ENCODE measurements around the gene DLEC1.

DLEC1 gene

DNA sequence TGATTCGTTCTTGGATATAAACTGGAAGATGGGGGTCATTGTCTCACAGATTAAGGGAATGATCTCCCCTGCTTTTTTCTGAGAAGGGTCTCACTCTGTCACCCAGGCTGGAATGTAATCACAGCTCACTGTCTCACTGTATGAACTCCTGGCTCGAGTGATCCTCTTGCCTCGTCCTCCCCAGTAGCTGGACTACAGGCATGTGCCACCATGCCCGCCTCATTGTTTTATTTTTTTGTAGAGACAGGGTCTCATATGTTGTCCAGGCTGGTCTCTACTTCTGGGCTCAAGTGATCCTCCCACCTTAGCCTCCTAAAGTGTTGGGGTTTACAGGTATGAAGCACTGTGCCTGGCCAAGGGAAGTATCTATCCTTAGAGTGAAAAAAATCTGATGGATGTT lies 131.7 kb downstream of the DLEC1 start:
- Histone ChIP-seq H3K36me3 (ENCODE audit: control insufficient read depth, insufficient read depth, low read length) (no peaks in the 10 kb centered on the region), H3K4me3 (ENCODE audit: low read length) (no peak overlapping the region), H3K27ac (ENCODE audit: low read length) (no peak overlapping the region), H3K9me3 (ENCODE audit: control insufficient read depth, insufficient read depth, low read length) (no peaks in the 10 kb centered on the region), H3K27me3 (ENCODE audit: control insufficient read depth, insufficient read depth, low read length) (no peaks in the 10 kb centered on the region), H3K4me1 (ENCODE audit: control insufficient read depth, insufficient read depth, low read length) (peaks cover 2% of the 10 kb centered on the region; the same call in 1 of the 2 replicates)
- no peak for DNase-seq (ENCODE audit: low read depth, low spot score)
- no CpG with 5 or more reads among the region's 4 CpGs for WGBS (ENCODE audit: insufficient coverage, insufficient read length)

DNA sequence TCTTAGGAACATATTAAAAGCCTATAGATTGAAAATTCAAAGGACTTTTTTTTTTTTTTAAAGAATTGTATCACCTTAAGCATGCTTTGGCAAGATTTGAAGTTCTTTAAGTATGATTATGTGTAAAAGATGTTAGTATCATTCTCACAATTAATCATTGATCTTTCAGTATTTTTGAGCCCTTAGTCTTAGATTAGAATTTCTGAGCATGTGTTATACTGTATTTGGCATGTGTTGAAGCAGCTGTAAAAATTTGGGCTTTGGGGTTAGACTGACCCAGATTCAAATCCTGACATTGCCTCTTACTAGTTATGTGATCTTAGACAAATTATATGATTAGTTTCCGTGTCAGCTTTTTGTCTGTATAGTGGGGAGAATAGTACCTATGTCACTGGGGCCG lies 132.6 kb downstream of the DLEC1 start:
- no peak overlapping the region for H3K4me3 ChIP-seq (ENCODE audit: low read length)
- no peak overlapping the region for H3K27ac ChIP-seq (ENCODE audit: low read length)
- 100% methylated on average over 1 of the region's 2 CpGs for WGBS (ENCODE audit: insufficient coverage, insufficient read length)
- H3K36me3 ChIP-seq (ENCODE audit: control insufficient read depth, insufficient read depth, low read length): no peaks in the 10 kb centered on the region
- peaks cover 2% of the 10 kb centered on the region; the same call in 1 of the 2 replicates for H3K4me1 ChIP-seq (ENCODE audit: control insufficient read depth, insufficient read depth, low read length)
- no peaks in the 10 kb centered on the region for H3K27me3 ChIP-seq (ENCODE audit: control insufficient read depth, insufficient read depth, low read length)
- H3K9me3 ChIP-seq (ENCODE audit: control insufficient read depth, insufficient read depth, low read length): no peaks in the 10 kb centered on the region
- no peak for DNase-seq (ENCODE audit: low read depth, low spot score)

All from iPS DF 6.9 (cell line).